Lung microvascular endothelial cell (primary cell): ENCODE results near the gene FOXN3. TPM values are rescaled to one million over a fixed set of nuclear protein-coding genes. Genes with fewer than 3 reads are reported as not detected.

ENCODE experiments used
- DNase-seq, 2 donors: peaks; one replicate each; pipeline versions ENCODE4 v3.0.0 to v3.0.0-alpha.2; 2010; ENCODE audit warnings: low read depth in 2 of 2
- total RNA-seq: library from RNA; depleted of rRNA; stranded (reverse); fragments of >200 nt; gene quantifications from 2 replicates; pipeline ENCODE4 v1.2.1, GENCODE V29; 2014

Gene FOXN3
- total RNA-seq, 1 donor from 2014 or later, result 37.9 TPM

- no peak for DNase-seq
Measured at GRCh38 chr14:89107626-89108025, 309.4 kb downstream of the FOXN3 start.
